Gastroesophageal sphincter (tissue), 4 donors: ENCODE measurements around the gene LMNA. TPM values are rescaled to one million over a fixed set of nuclear protein-coding genes. Genes with fewer than 3 reads are reported as not detected.
"Not testable (repeated sequence)": the region's sequence is repeated elsewhere in the genome, so short reads cannot be mapped to it uniquely, and the experiment has no call there.

Experiments
- ATAC-seq: fragments of 150-250 bp; one replicate; pipeline ENCODE4 v1.9.1; 2016; ENCODE audit warnings: mild to moderate bottlenecking, moderate library complexity
- H3K27ac ChIP-seq, 4 donors: fragments of 200-600 bp; sonication (generic) in 3 of 4; 1 replicate in 3 of 4; 2 replicates in 1 of 4; pipeline ENCODE4 v1.5.1; 2016 to 2019
- H3K27me3 ChIP-seq: fragments of 200-600 bp; sonication (generic); one replicate; pipeline ENCODE4 v1.5.1; 2019
- H3K36me3 ChIP-seq, 2 donors: fragments of 200-600 bp; sonication (generic); one replicate each; pipeline ENCODE4 v1.5.1; 2019; ENCODE audit warnings: control low read depth in 1 of 2
- H3K4me1 ChIP-seq, 3 donors: fragments of 200-600 bp; sonication (generic); 1 replicate in 2 of 3; 2 replicates in 1 of 3; pipeline ENCODE4 v1.5.1; 2016 to 2019; ENCODE audit warnings: control low read depth in 2 of 3
- H3K4me3 ChIP-seq, 2 donors: fragments of 200-600 bp; sonication (generic); one replicate each; pipeline ENCODE4 v1.5.1; 2019; ENCODE audit warnings: mild to moderate bottlenecking in 1 of 2, moderate library complexity in 1 of 2
- H3K9me3 ChIP-seq, 3 donors: fragments of 200-600 bp; sonication (generic); one replicate each; pipeline ENCODE4 v1.5.1; 2017 to 2019; ENCODE audit warnings: control low read depth in 2 of 3
- CTCF ChIP-seq, 4 experiments: fragments of 200-600 bp in 2 of 4; fragments of 450-650 bp in 2 of 4; sonication (generic) in 1 of 4; IDR thresholded peaks; one replicate each; pipeline ENCODE4 v1.5.1; 2017 to 2019; ENCODE audit warnings: antibody characterized with exemption in 4 of 4, mild to moderate bottlenecking in 2 of 4, moderate library complexity in 2 of 4
- EP300 ChIP-seq: sonication (generic); formaldehyde crosslinking; IDR thresholded peaks from one replicate; pipeline ENCODE4 v1.6.1; 2017; ENCODE audit warnings: antibody characterized with exemption, mild to moderate bottlenecking
- POLR2A ChIP-seq, 2 donors: fragments of 450-650 bp; IDR thresholded peaks; one replicate each; pipeline ENCODE4 v1.6.1; 2017; ENCODE audit warnings: antibody characterized with exemption in 2 of 2, mild to moderate bottlenecking in 2 of 2, moderate library complexity in 1 of 2
- POLR2AphosphoS5 ChIP-seq: sonication (generic); formaldehyde crosslinking; IDR thresholded peaks from one replicate; pipeline ENCODE4 v1.6.1; 2017; ENCODE audit warnings: antibody characterized with exemption
- WGBS, 2 donors: methylation state at CpG; one replicate each; pipeline ENCODE4 v1.1.5; 2018; ENCODE audit warnings: low coverage in 1 of 2; 5-methylcytosine and 5-hydroxymethylcytosine counted together
- total RNA-seq, 4 donors: library from RNA; depleted of rRNA; stranded (reverse); fragments of >200 nt; gene quantifications; one replicate each; pipeline ENCODE4 v1.1.0, GENCODE V29; 2016

Gene LMNA
- total RNA-seq, 4 donors from 2014 or later: 327 to 617 (median 519) TPM

- WGBS, 2 donors: 5 to 23% methylated on average over 4 of the region's 4 CpGs
- ATAC-seq: no peak
- peak overlapping the region; percentile 94 to 100 (median 100) for H3K27ac ChIP-seq
- peaks cover 21 to 100% (median 76%) of the 10 kb centered on the region in 3 donors for H3K4me1 ChIP-seq
- H3K27me3 ChIP-seq: no peaks in the 10 kb centered on the region
- peak overlapping the region; percentile 38 to 93 for H3K4me3 ChIP-seq
- peaks cover 0 to 5% of the 10 kb centered on the region in 2 donors for H3K36me3 ChIP-seq
- no peak for TF ChIP-seq POLR2A (IDR thresholded peaks at IDR 0.05)
- TF ChIP-seq POLR2AphosphoS5: no peak
- no peak for TF ChIP-seq EP300
- TF ChIP-seq CTCF (IDR thresholded peaks at IDR 0.05): no peak
- no peaks in the 10 kb centered on the region for H3K9me3 ChIP-seq
Measured at GRCh38 chr1:156122086-156122485, 7.6 kb downstream of the LMNA start.

- WGBS, 2 donors: 7 to 17% methylated on average over 4 to 8 of the region's 14 CpGs
- H3K27me3 ChIP-seq: no peaks in the 10 kb centered on the region
- H3K36me3 ChIP-seq: peaks cover 0 to 5% of the 10 kb centered on the region in 2 donors
- H3K27ac ChIP-seq: peak overlapping the region; percentile 94 to 100 (median 100)
- no peaks in the 10 kb centered on the region for H3K9me3 ChIP-seq
- peak overlapping the region; percentile 38 to 93 for H3K4me3 ChIP-seq
- peak; percentile 37 for ATAC-seq
- TF ChIP-seq POLR2A (IDR thresholded peaks at IDR 0.05): peak; percentile 14 to 53
- TF ChIP-seq CTCF (IDR thresholded peaks at IDR 0.05): no peak
- TF ChIP-seq POLR2AphosphoS5: peak; percentile 91
- no peak for TF ChIP-seq EP300
- peaks cover 23 to 100% (median 76%) of the 10 kb centered on the region in 3 donors for H3K4me1 ChIP-seq
Measured at GRCh38 chr1:156122519-156123355, 8.2 kb downstream of the LMNA start.

- H3K27ac ChIP-seq: peak overlapping the region; percentile 94 to 100 (median 100)
- 0 to 3% methylated on average over 5 to 6 of the region's 14 CpGs for WGBS, 2 donors
- ATAC-seq: peak; percentile 84
- TF ChIP-seq POLR2A (IDR thresholded peaks at IDR 0.05) (peak; percentile 62 to 67), EP300 (no peak), POLR2AphosphoS5 (peak; percentile 96), CTCF (IDR thresholded peaks at IDR 0.05) (peak in 3 of 4 experiments; percentile 17 to 41 (median 28))
- H3K4me3 ChIP-seq: peak overlapping the region; percentile 38 to 93
- H3K27me3 ChIP-seq: no peaks in the 10 kb centered on the region
- no peaks in the 10 kb centered on the region for H3K9me3 ChIP-seq
- H3K4me1 ChIP-seq: peaks cover 30 to 100% (median 83%) of the 10 kb centered on the region in 3 donors
- peaks cover 0 to 5% of the 10 kb centered on the region in 2 donors for H3K36me3 ChIP-seq
Measured at GRCh38 chr1:156123356-156124196, 9.1 kb downstream of the LMNA start.

- WGBS, 2 donors: 7 to 8% methylated on average over 5 to 11 of the region's 17 CpGs
- TF ChIP-seq CTCF (IDR thresholded peaks at IDR 0.05) (no peak), EP300 (no peak), POLR2A (IDR thresholded peaks at IDR 0.05) (peak; percentile 33 to 38), POLR2AphosphoS5 (peak; percentile 66)
- Histone ChIP-seq H3K27ac (peak overlapping the region; percentile 94 to 100 (median 100)), H3K4me3 (peak overlapping the region in 1 of 2 donors; percentile 93), H3K36me3 (peaks cover 0 to 5% of the 10 kb centered on the region in 2 donors), H3K4me1 (peaks cover 36 to 100% (median 83%) of the 10 kb centered on the region in 3 donors), H3K27me3 (no peaks in the 10 kb centered on the region), H3K9me3 (no peaks in the 10 kb centered on the region)
- no peak for ATAC-seq
Measured at GRCh38 chr1:156124557-156125483, 10.3 kb downstream of the LMNA start.

GRCh38 chr1:156125544-156125943 lies 11.0 kb downstream of the LMNA start:
- H3K36me3 ChIP-seq, H3K9me3 ChIP-seq, ATAC-seq, H3K27me3 ChIP-seq: not testable (repeated sequence)
- Histone ChIP-seq H3K4me1 (peaks cover 40 to 100% (median 83%) of the 10 kb centered on the region in 3 donors), H3K4me3 (peak overlapping the region in 1 of 2 donors; percentile 93), H3K27ac (peak overlapping the region; percentile 94 to 100 (median 100))
- WGBS, 2 donors: 0 to 46% methylated on average over 1 to 10 of the region's 10 CpGs
